ENCODE data around the gene TNPO2.

DNA sequence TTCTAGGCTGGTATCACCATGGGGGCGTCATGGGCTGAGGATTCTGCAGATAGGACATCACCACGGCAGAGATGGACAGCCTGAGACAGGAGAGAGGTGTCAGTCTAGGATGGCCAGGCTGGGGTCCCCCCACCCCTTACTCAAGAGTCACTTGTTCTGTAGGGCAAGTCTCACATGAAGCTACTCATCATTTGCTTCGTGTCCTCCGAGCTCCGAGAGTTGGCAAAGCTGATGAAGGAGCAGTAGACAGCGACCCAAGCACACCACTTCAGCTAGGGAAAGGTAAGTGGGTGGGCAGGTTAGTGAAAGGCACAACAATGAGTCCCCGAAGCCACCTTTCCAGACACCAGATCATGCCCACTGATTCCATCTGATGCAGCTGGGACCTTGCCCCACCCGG lies 55.4 kb downstream of the TNPO2 start:
- no peak for TF ChIP-seq CREB1 (CRISPR knock-in tag; IDR thresholded peaks at IDR 0.05; ENCODE audit: low read depth)
- TF ChIP-seq, protein P1, sequence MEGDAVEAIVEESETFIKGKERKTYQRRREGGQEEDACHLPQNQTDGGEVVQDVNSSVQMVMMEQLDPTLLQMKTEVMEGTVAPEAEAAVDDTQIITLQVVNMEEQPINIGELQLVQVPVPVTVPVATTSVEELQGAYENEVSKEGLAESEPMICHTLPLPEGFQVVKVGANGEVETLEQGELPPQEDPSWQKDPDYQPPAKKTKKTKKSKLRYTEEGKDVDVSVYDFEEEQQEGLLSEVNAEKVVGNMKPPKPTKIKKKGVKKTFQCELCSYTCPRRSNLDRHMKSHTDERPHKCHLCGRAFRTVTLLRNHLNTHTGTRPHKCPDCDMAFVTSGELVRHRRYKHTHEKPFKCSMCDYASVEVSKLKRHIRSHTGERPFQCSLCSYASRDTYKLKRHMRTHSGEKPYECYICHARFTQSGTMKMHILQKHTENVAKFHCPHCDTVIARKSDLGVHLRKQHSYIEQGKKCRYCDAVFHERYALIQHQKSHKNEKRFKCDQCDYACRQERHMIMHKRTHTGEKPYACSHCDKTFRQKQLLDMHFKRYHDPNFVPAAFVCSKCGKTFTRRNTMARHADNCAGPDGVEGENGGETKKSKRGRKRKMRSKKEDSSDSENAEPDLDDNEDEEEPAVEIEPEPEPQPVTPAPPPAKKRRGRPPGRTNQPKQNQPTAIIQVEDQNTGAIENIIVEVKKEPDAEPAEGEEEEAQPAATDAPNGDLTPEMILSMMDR (conservative IDR thresholded peaks at IDR 0.05; ENCODE audit: low read depth in 2 of 2): no peak
- no peak for TF ChIP-seq EZH2 (IDR thresholded peaks at IDR 0.05; ENCODE audit: low read depth, unreplicated experiment)
- no peak for TF ChIP-seq EZH2phosphoT487 (IDR thresholded peaks at IDR 0.05; ENCODE audit: unreplicated experiment)

Data from GM23338 (cell line).